HFF-Myc (cell line): Measurements from ENCODE around the gene NEURL1.

Experiments
- DNase-seq: peaks from one replicate; pipeline ENCODE4 v3.0.0-alpha.2; 2011; ENCODE audit warnings: low read depth; ENCODE audit errors: extremely low read depth
- H3K4me3 ChIP-seq: replicated peaks from 2 replicates; pipeline ENCODE4 v1.5.1; 2011; ENCODE audit warnings: low read depth, mild to moderate bottlenecking, control low read depth, low read length
- TF ChIP-seq, protein P1 (sequence below): IDR thresholded peaks from 2 replicates; pipeline ENCODE4 v1.5.1; 2012; ENCODE audit warnings: mild to moderate bottlenecking, low read depth, low read length, control low read depth; ENCODE audit errors: missing control alignments

The NEURL1 gene

GRCh38 chr10:103510046-103510685 is 16.7 kb downstream of the NEURL1 start:
- DNase-seq: no peak
- TF ChIP-seq, protein P1, sequence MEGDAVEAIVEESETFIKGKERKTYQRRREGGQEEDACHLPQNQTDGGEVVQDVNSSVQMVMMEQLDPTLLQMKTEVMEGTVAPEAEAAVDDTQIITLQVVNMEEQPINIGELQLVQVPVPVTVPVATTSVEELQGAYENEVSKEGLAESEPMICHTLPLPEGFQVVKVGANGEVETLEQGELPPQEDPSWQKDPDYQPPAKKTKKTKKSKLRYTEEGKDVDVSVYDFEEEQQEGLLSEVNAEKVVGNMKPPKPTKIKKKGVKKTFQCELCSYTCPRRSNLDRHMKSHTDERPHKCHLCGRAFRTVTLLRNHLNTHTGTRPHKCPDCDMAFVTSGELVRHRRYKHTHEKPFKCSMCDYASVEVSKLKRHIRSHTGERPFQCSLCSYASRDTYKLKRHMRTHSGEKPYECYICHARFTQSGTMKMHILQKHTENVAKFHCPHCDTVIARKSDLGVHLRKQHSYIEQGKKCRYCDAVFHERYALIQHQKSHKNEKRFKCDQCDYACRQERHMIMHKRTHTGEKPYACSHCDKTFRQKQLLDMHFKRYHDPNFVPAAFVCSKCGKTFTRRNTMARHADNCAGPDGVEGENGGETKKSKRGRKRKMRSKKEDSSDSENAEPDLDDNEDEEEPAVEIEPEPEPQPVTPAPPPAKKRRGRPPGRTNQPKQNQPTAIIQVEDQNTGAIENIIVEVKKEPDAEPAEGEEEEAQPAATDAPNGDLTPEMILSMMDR: no peak
- H3K4me3 ChIP-seq: no peak overlapping the region

GRCh38 chr10:103510791-103511752 is 17.6 kb downstream of the NEURL1 start:
- no peak overlapping the region for H3K4me3 ChIP-seq
- DNase-seq: no peak
- TF ChIP-seq, protein P1: no peak

DNA sequence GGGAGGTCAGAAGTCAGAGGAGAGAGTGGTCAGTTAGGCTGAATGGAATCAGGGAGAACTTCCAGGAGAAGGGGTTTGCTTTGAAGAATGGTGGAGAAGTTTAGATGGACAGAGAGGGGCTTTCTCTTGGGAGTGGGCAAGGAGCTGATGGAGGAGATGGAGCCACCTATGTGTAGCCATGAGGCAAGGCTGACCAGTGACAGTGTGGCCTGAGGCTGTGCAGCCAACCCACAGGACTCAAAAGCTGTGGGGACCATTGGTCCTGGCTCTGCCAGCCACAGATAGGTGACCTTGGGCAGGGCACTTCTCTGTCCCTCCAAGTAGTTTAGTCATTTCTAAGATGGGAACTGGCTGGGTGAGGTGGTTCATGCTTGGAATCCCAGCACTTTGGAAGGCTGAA is 18.7 kb downstream of the NEURL1 start:
- TF ChIP-seq, protein P1: no peak
- H3K4me3 ChIP-seq: no peak overlapping the region
- DNase-seq: no peak

GRCh38 chr10:103512591-103513379 is 19.3 kb downstream of the NEURL1 start:
- TF ChIP-seq, protein P1: no peak
- no peak overlapping the region for H3K4me3 ChIP-seq
- no peak for DNase-seq

DNA sequence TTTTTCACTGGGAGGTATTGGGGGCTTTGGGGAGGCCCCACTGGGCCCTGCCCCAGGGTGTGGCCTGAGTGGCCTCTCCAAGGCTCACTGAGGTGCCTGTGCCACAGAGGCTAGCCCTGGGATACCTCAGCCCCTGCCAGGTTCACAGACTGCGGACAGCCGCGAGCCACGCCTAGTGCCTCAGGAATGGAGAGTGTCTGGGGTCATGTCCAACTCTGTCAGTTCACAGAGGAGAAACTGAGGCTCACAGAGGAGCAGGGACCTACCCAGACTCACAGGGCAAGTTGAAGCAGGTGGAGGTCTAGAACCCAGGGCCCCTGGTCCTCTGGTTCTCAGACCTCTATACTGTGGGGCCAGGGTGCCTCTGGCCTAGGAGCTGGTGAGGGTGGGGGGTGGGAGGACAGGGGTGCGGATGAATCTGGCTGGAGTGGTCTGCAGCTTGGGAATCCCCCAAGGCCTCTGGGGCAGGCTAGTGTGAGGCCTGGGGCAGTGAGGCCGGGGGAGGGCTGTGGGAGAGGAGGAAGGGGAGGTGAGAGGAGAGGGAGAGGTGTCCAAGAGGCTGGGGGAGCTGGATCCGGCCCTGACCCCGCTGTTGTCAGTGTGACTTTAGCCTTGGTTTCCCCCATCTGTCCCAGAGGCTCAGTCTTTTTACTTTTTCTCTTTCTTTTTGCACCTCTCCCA is 20.0 kb downstream of the NEURL1 start:
- DNase-seq: no peak
- TF ChIP-seq, protein P1: no peak
- no peak overlapping the region for H3K4me3 ChIP-seq

- TF ChIP-seq, protein P1: no peak
- no peak overlapping the region for H3K4me3 ChIP-seq
- no peak for DNase-seq
These were observed 20.7 kb downstream of the NEURL1 start for GRCh38 chr10:103514244-103514643.
